Suppressor macrophage treated with lipopolysaccharide for 4 hours (primary cell): Measurements from ENCODE around the gene SLC20A1.
"Not testable (repeated sequence)": the region's sequence is repeated elsewhere in the genome, so short reads cannot be mapped to it uniquely, and the experiment has no call there.

Experiments
- DNase-seq: peaks from one replicate; pipeline ENCODE4 v3.0.0-alpha.2; 2020

SLC20A1 gene

GRCh38 chr2:112645310-112646101 is at the start of gene SLC20A1:
Gene SLC20A1 (plus strand): TSS chr2:112645939. CDS start chr2:112646829, 890 bp downstream.
- DNase-seq: peak; percentile 99

DNA sequence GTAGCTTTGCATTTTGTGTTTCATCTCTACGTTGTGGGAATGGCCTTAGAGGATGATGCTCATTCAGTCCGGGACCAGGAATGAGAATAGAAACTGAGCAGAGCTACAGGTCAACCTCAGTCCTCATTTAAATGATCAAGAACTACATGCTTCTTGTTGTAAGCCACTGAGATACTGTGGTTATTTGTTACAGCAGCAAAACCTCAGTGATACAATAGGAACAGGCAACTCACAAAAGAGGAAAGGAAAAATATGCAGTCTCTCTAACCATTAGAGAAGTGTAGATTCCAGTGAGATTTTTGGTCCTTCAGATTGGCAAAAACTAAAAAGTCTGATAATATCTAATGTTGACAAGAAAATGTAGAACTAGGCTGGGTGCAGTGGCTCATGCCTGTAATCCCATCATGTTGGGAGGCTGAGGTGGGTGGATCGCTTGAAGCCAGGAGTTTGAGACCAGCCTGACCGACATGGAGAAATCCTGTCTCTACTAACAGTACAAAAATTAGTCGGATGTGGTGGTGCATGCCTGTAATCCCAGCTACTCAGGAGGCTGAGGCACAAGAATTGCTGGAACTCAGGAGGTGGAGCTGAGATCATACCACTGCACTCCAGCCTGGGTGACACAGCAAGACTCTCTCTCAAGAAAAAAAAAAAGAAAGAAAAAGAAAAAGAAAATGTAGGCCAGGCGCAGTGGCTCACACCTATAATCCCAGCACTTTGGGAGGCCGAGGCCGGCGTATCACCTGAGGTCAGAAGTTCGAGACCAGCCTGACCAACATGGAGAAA is 48.0 kb upstream of the SLC20A1 start:
- no peak for DNase-seq

- no peak for DNase-seq
These were observed 45.1 kb upstream of the SLC20A1 start for GRCh38 chr2:112600634-112601033.

DNA sequence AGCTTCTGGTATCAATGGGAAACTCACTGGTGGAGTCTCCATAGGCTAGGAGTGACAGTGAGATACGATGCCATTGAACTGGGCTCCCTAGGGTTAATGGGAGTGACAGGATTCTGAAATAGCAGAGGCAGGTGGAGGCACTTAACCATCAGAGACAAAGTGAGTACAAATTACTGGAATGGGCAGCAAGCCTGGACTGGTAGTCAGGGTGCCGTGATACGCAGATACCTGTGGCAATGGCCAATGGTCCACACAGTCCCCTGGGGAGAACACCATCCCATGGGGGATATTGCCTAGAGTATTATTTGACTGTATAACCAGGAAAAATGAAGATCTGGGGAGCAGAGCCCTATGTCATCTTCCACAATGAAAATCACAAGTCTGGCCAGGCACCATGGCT is 44.0 kb upstream of the SLC20A1 start:
- no peak for DNase-seq

DNA sequence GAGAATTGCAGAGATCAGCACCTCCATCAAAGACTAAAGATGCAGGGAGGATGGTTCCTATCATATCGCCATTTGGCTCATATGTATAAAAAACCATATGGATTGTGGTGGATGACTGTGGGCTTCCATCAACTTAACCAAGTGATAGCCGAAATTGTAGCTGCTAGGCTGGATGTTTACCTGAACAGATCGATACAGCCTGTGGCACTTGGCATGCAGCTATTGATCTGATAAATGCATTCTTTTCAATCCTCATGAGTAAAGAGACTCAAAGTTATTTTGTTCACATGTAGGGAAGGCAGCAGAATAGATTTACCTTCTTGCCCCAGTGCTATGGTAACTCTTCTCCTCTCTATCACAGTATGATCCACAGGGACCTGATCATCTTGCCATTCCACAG is 42.8 kb upstream of the SLC20A1 start:
- DNase-seq: no peak

DNA sequence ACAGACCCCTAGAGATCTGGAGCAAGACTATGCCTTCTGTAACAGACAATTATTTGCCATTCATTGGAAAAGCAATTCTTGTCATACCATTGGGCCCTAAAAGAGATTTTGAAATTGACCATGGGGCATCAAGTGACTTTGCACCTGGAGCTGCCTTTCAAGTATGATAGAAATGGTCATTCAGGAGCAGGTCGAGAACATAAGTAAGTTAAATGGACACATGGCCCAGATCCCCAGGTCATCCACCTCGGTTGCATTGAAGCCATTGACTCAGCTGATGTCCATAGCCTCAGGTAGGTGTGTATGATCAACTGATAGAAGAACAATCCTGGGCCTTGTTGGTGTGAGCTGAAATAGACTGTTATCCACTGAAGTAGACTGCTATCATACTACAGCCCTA is 42.0 kb upstream of the SLC20A1 start:
- no peak for DNase-seq

GRCh38 chr2:112604952-112605351 is 40.8 kb upstream of the SLC20A1 start:
- no peak for DNase-seq

DNA sequence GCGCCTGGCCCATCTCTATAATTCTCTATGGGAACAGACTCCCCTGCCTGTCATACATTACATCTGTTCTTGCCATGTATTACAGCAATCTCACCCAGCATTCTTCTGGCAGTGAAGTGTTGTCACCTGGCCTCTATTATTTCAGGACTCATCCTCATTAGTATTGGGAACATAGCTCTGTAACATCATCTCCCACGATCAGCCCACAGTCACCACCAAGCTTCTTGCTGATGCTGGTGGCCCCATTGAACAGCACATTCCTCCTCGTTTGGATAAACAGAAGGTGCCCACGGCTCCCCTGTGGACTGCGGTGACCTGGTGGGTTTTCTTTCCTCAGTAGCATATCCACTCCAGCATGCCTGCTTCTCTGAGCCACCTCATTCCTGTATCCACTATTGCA is 39.8 kb upstream of the SLC20A1 start:
- no peak for DNase-seq

DNA sequence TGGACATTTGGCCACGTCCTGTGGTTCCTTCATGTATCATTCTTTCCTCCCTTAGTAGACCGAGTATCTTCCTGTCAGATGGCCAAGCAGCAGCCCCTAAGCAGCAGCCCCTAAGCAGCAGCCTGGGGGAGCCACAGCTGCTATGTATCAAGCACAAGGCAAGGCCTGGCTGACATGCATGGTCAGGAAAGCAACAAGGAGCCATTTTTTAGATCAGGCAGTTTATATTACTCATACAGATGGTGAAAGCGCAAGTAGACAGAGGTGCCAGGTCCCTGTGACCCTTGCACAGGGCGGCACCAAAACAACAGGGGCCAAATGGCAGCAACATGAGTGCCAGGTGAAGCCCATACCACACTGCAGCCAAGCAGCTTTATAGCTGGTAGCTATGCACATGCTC is 39.2 kb upstream of the SLC20A1 start:
- DNase-seq: no peak

GRCh38 chr2:112607680-112608438 is 37.9 kb upstream of the SLC20A1 start:
- no peak for DNase-seq

- DNase-seq: not testable (repeated sequence)
These were observed 36.4 kb upstream of the SLC20A1 start for GRCh38 chr2:112609320-112609719.

- not testable (repeated sequence) for DNase-seq
These were observed 33.5 kb upstream of the SLC20A1 start for GRCh38 chr2:112612283-112612682.

DNA sequence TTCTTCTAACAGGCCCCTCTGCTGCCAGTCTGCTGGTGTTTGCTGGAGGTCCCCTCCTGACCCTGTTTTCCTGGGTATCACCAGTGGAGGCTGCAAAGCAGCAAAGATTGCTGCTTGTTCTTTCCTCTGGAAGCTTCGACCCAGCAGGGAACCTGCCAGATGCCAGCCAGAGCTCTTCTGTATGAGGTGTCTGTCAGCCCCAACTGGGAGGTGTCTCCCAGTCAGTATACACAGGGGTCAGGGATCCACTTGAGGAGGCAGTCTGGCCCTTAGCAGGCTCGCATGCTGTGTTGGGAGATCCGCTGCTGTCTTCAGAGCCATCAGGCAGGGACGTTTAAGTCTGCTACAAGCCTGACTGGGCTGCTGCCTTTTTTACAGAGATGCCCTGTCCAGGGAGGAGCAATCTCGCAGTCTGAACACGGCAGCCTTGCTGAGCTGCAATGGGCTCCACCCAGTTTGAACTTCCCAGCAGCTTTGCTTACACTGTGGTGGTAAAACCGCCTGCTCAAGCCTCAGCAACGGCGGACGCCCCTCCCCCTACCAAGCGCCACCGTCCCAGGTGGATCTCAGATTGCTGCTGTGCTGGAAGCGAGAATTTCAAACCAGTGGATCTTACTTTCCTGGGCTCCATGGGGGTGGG is 31.4 kb upstream of the SLC20A1 start:
- DNase-seq: no peak

DNA sequence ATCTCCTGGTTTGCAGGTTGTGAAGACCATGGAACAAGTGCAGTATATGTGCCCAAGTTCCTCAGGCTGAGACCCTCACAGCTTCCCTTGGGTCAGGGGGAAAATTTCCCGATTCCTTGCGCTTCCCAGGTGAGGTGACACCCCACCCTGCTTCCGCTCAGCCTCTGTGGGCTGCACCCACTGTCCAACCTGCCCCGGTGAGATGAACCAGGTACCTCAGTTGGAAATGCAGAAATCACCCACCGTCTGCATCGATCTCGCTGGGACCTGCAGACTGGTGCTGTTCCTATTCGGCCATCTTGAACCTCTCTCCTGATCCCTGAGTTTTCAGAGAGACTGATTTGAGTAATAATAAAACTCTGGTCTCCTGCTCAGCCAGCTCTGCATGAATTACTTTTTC is 30.7 kb upstream of the SLC20A1 start:
- DNase-seq: no peak

- not testable (repeated sequence) for DNase-seq
These were observed 29.9 kb upstream of the SLC20A1 start for GRCh38 chr2:112615798-112616197.

GRCh38 chr2:112618383-112618782 is 27.4 kb upstream of the SLC20A1 start:
- no peak for DNase-seq

GRCh38 chr2:112621790-112622527 is 23.8 kb upstream of the SLC20A1 start:
- DNase-seq: no peak

DNA sequence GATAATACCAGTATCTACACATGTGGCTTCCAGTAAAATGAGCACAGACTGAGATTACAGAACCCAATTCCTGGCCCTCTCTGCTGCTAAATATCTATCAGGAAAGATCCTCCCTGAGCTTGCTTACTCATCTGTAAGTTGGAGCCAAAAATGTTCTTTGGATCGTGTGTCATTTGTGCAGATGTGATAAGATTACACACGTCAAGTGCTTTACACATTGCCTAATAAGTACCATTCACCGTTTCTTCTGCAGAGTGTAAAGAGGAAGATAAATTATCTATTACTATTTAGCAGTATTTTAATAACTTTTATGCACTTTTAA is 23.2 kb upstream of the SLC20A1 start:
- peak; percentile 60 for DNase-seq

DNA sequence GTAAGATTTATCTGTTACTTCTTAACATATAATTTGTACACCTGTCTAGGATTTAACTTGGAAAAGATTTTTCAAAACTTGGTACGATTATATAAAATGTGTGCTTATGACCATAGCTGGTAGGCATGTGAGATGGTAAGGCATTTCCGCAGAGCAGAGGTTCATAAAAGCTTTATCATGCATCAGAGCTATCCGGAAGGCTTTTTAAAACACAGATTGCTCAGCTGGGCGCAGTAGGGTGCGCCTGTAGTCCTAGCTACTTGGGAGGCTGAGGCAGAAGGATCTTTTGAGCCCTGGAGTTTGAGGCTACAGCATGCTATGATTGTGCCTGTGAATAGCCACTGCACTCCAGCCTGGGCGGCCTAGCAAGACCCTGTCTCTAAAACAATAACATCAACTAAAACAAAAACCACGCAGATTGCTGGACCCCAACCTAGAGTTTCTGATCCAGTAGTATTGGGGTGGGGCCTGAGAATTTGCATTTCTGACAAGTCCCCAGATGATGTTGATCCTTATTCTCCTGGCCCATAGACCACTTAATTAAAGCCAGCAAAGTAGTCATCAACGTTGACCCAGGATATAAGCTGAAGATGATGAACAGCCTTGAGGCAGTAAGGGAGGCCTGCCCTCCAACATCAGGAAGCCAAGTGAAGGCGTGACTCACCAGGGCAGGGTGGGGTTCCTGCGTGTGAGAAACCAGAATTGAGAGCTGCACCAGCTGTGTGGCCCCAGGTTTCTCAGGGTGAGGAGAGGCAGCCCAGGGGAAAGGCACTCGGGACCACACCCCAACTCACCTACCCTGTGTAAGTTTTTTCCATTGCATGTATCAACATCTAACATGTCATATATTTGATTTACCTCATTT is 21.6 kb upstream of the SLC20A1 start:
- peak; percentile 70 for DNase-seq

DNA sequence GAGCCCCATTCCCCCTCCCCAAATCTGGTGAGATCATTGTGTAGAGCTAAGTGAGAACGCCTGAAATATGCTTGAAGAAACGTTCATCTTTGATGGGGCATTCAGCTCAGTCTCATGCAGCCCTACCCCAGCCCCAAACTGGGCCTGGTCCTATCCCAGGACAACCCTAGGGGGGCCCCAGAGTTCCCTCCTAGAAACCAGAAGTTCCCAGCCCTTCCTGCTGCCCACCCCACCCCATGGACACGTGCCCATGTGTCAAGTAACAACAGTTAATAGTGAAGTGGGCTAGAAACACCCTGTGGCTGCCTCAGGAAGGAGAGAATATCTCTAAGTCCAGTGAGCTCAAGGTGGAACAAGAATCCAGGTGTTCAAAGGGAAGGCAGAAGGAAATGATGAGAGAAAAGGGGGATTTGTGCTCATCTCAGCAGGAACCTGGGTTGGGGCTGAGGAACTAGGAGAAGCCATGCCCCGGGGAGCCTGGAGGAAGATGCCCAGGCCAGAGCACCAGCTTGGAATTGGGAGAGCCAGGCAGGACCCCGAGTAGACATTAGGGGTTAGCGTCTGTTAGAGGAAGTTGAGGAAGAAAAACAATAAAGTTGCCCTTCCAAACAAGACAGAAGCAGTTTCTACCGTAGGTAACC is 20.1 kb upstream of the SLC20A1 start:
- no peak for DNase-seq

- peak; percentile 47 for DNase-seq
These were observed 19.1 kb upstream of the SLC20A1 start for GRCh38 chr2:112626604-112627059.
